ENCODE results near the gene PTGDR. TPM values are rescaled to one million over a fixed set of nuclear protein-coding genes. Genes with fewer than 3 reads are reported as not detected.
A peak's percentile ranks its signal among the peaks of the same experiment; 100 is the strongest.

PTGDR gene
- total and polyA plus RNA-seq, 10 of the 15 experiments (the other 5 are each of a cell fraction or from before 2014, with no cell fraction given): not detected

- no peak for DNase-seq (ENCODE audit: low read depth, low spot score)
- ChIA-PET CTCF (no interaction called here), SMC1A (ENCODE audit: uncharacterized antibody, unreplicated experiment) (no interaction called here), POLR2A (no interaction called here), RAD21 (ENCODE audit: unreplicated experiment) (no interaction called here)
- no peak overlapping the region for H3K27ac ChIP-seq (ENCODE audit: control insufficient read depth, insufficient read depth)
- H3K4me2 ChIP-seq (ENCODE audit: control insufficient read depth, insufficient read depth): no peak overlapping the region
- WGBS (ENCODE audit: insufficient coverage, insufficient replicate concordance, low lambda C conversion rate, missing lambda C conversion rate): 8% methylated on average over 5 of the region's 5 CpGs
- peaks cover 10% of the 10 kb centered on the region; the same call in 1 of the 2 replicates for H3K4me1 ChIP-seq (ENCODE audit: control insufficient read depth, insufficient read depth, low read length)
- H2AFZ ChIP-seq (ENCODE audit: control insufficient read depth, low read depth, low read length): no peak overlapping the region
- no peaks in the 10 kb centered on the region for H3K36me3 ChIP-seq (ENCODE audit: control insufficient read depth in 2 of 2, insufficient read depth in 2 of 2, low read length in 1 of 2)
- H3K79me2 ChIP-seq (ENCODE audit: control insufficient read depth, insufficient read depth, low read length): no peaks in the 10 kb centered on the region
- in situ Hi-C loops (cut with MboI): no loop called here
- intact Hi-C loops (cut with micrococcal nuclease; ENCODE audit: unreplicated experiment): no loop called here
- H3K4me3 ChIP-seq: no peak overlapping the region
- BruUV-seq (replicated peaks): no TSS peak
- no peak overlapping the region for H3K9ac ChIP-seq (ENCODE audit: control insufficient read depth, insufficient read depth, low read length)
- TF ChIP-seq NFYA (IDR thresholded peaks at IDR 0.05; ENCODE audit: borderline replicate concordance, low read depth, low read length) (no peak), GABPA (IDR thresholded peaks at IDR 0.05; ENCODE audit: low read depth) (no peak), RBBP5 (conservative IDR thresholded peaks at IDR 0.05) (no peak), SREBF2 (IDR thresholded peaks at IDR 0.05; ENCODE audit: low read length) (no peak)
- H4K20me1 ChIP-seq (ENCODE audit: control insufficient read depth, insufficient read depth): no peaks in the 10 kb centered on the region
- no peaks in the 10 kb centered on the region for H3K27me3 ChIP-seq (replicated peaks in 1 of 2; ENCODE audit: control insufficient read depth in 2 of 2, insufficient read depth in 2 of 2, low read length in 1 of 2)
- peak; percentile 38; the same call in 1 of the 3 replicates for ATAC-seq
- H3K9me3 ChIP-seq (replicated peaks; ENCODE audit: control insufficient read depth, insufficient read depth, low read length): no peaks in the 10 kb centered on the region
- no peak for FAIRE-seq
These were observed 26.3 kb upstream of the PTGDR start for GRCh38 chr14:52241087-52241793.

DNA sequence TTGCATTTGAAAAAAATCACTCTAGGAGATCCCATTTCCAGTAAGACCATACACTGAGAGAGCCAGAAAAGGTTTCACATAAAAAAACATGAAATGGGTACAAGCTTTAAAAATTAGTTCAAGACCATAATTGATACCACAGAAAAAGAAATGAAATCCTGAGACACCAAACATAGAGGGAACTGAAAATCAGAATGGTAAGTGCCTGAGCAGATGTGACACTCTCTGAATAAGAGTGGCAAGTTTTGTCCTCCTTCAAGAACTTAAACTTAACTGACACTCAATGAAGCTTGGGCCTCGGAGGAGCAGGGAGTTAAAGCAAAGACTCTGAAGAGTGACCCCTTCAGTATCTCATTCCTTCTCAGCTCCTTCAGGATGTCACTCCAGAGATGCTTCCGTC is 23.2 kb upstream of the PTGDR start:
- H3K79me2 ChIP-seq (ENCODE audit: control insufficient read depth, insufficient read depth, low read length): no peaks in the 10 kb centered on the region
- H3K27ac ChIP-seq (ENCODE audit: control insufficient read depth, insufficient read depth): no peak overlapping the region
- no TSS peak for BruUV-seq (replicated peaks)
- CTCF ChIA-PET: interaction anchor here (0.7 kb wide), 1 partner anchor 173 kb away, joined by 3 read pairs; no protein-coding TSS in a partner anchor
- peaks cover 10% of the 10 kb centered on the region; the same call in 1 of the 2 replicates for H3K4me1 ChIP-seq (ENCODE audit: control insufficient read depth, insufficient read depth, low read length)
- SMC1A ChIA-PET (ENCODE audit: uncharacterized antibody, unreplicated experiment): interaction anchor here (0.6 to 1.4 kb wide), 4 partner anchors 15 to 473 kb away, joined by 3 to 4 read pairs (median 4); no protein-coding TSS in a partner anchor
- WGBS (ENCODE audit: insufficient coverage, insufficient replicate concordance, low lambda C conversion rate, missing lambda C conversion rate): 44% methylated on average over 2 of the region's 2 CpGs
- no peaks in the 10 kb centered on the region for H4K20me1 ChIP-seq (ENCODE audit: control insufficient read depth, insufficient read depth)
- FAIRE-seq: peak; percentile 75
- DNase-seq (ENCODE audit: low read depth, low spot score): peak; percentile 30
- in situ Hi-C loops (cut with MboI) (no loop called here), intact Hi-C loops (cut with micrococcal nuclease; ENCODE audit: unreplicated experiment) (no loop called here)
- H3K9me3 ChIP-seq (replicated peaks; ENCODE audit: control insufficient read depth, insufficient read depth, low read length): no peaks in the 10 kb centered on the region
- ATAC-seq: peak; percentile 90
- no peak overlapping the region; the same call in 1 of the 2 replicates for H3K4me2 ChIP-seq (ENCODE audit: control insufficient read depth, insufficient read depth)
- RAD21 ChIA-PET (ENCODE audit: unreplicated experiment): no interaction called here
- no peaks in the 10 kb centered on the region for H3K27me3 ChIP-seq (replicated peaks in 1 of 2; ENCODE audit: control insufficient read depth in 2 of 2, insufficient read depth in 2 of 2, low read length in 1 of 2)
- H3K9ac ChIP-seq (ENCODE audit: control insufficient read depth, insufficient read depth, low read length): no peak overlapping the region
- no peak overlapping the region for H2AFZ ChIP-seq (ENCODE audit: control insufficient read depth, low read depth, low read length)
- TF ChIP-seq SPI1 (IDR thresholded peaks at IDR 0.05; ENCODE audit: borderline replicate concordance, insufficient read depth, low read depth, low read length) (peak; percentile 59; the same call in 1 of the 2 replicates), ZNF24 (IDR thresholded peaks at IDR 0.05) (0 out of 2 replicates have a peak, but pooled peaks have one; percentile 10), SREBF1 (IDR thresholded peaks at IDR 0.05; ENCODE audit: low read length) (no peak)
- POLR2A ChIA-PET: no interaction called here
- H3K4me3 ChIP-seq: no peak overlapping the region
- H3K36me3 ChIP-seq (ENCODE audit: control insufficient read depth in 2 of 2, insufficient read depth in 2 of 2, low read length in 1 of 2): no peaks in the 10 kb centered on the region
